GM18508 (cell line): ENCODE data around the gene SHISA8.

ENCODE experiments used
- ATAC-seq: cut with Tn5 transposase; IDR thresholded peaks from one replicate; pipeline ENCODE4 v1.9.1; 2021; ENCODE audit warnings: moderate number of reproducible peaks; ENCODE audit not compliant: insufficient read depth, unreplicated experiment

SHISA8 gene

GRCh38 chr22:41934284-41935014 is 19.6 kb upstream of the SHISA8 start:
- no peak for ATAC-seq

- ATAC-seq, result no peak
Measured at GRCh38 chr22:41933411-41934177, 18.7 kb upstream of the SHISA8 start.

- no peak for ATAC-seq
Measured at GRCh38 chr22:41932353-41932752, 17.5 kb upstream of the SHISA8 start.

- ATAC-seq, result no peak
Measured at GRCh38 chr22:41931701-41932269, 16.9 kb upstream of the SHISA8 start.

GRCh38 chr22:41929418-41929810 is 14.5 kb upstream of the SHISA8 start:
- ATAC-seq, result no peak

GRCh38 chr22:41928593-41929417 is 13.9 kb upstream of the SHISA8 start:
- ATAC-seq, result no peak

- ATAC-seq, result no peak
Measured at GRCh38 chr22:41927813-41928212, 12.9 kb upstream of the SHISA8 start.

GRCh38 chr22:41925783-41926460 is 11.0 kb upstream of the SHISA8 start:
- ATAC-seq, result no peak

GRCh38 chr22:41923595-41924276 is 8.9 kb upstream of the SHISA8 start:
- ATAC-seq, result no peak

- no peak for ATAC-seq
Measured at GRCh38 chr22:41922940-41923594, 8.2 kb upstream of the SHISA8 start.

- ATAC-seq, result no peak
Measured at GRCh38 chr22:41922328-41922727, 7.5 kb upstream of the SHISA8 start.

- ATAC-seq, result no peak
Measured at GRCh38 chr22:41920271-41920976, 5.5 kb upstream of the SHISA8 start.

- ATAC-seq, result no peak
Measured at GRCh38 chr22:41919357-41920224, 4.7 kb upstream of the SHISA8 start.

GRCh38 chr22:41917903-41918791 is 3.3 kb upstream of the SHISA8 start:
- ATAC-seq, result no peak

- ATAC-seq, result no peak
Measured at GRCh38 chr22:41917375-41917902, 2.6 kb upstream of the SHISA8 start.

GRCh38 chr22:41916745-41917358 is 2.0 kb upstream of the SHISA8 start:
- no peak for ATAC-seq
